Mucosa of rectum (tissue), 2 donors: ENCODE results near the gene FRRS1.

ENCODE experiments used
- H3K27ac ChIP-seq, 2 donors: one replicate each; pipeline ENCODE4 v1.7.0; 2013; ENCODE audit warnings: inconsistent platforms in 2 of 2, low read depth in 2 of 2, low read length in 2 of 2
- H3K27me3 ChIP-seq, 2 donors: one replicate each; pipeline ENCODE4 v1.7.0; 2013; ENCODE audit warnings: low read length in 2 of 2; ENCODE audit not compliant: control insufficient read depth in 2 of 2, insufficient read depth in 2 of 2
- H3K36me3 ChIP-seq, 2 donors: one replicate each; pipeline ENCODE4 v1.7.0; 2013; ENCODE audit warnings: low read length in 2 of 2; ENCODE audit not compliant: control insufficient read depth in 2 of 2, insufficient read depth in 2 of 2
- H3K4me1 ChIP-seq, 2 donors: one replicate each; pipeline ENCODE4 v1.7.0; 2013; ENCODE audit warnings: low read length in 2 of 2, mild to moderate bottlenecking in 1 of 2; ENCODE audit not compliant: control insufficient read depth in 2 of 2, insufficient read depth in 2 of 2
- H3K4me3 ChIP-seq, 2 donors: one replicate each; pipeline ENCODE4 v1.7.0; 2013; ENCODE audit warnings: low read length in 2 of 2
- H3K9ac ChIP-seq, 2 donors: one replicate each; pipeline ENCODE4 v1.7.0; 2013; ENCODE audit warnings: low read length in 2 of 2, low read depth in 1 of 2, mild to moderate bottlenecking in 1 of 2
- H3K9me3 ChIP-seq, 2 donors: one replicate each; pipeline ENCODE4 v1.7.0; 2013; ENCODE audit warnings: low read length in 2 of 2; ENCODE audit not compliant: control insufficient read depth in 2 of 2
- donor health status: healthy.
- donor health status: Normal muscosa, but diverticular disease.

Gene FRRS1

GRCh38 chr1:99786751-99787501, 20.5 kb upstream of the FRRS1 start:
- no peaks in the 10 kb centered on the region for H3K9me3 ChIP-seq
- no peaks in the 10 kb centered on the region for H3K27me3 ChIP-seq
- H3K9ac ChIP-seq, result no peak overlapping the region
- no peaks in the 10 kb centered on the region for H3K4me1 ChIP-seq
- H3K36me3 ChIP-seq, result no peaks in the 10 kb centered on the region
- H3K27ac ChIP-seq, result no peak overlapping the region
- H3K4me3 ChIP-seq, result no peak overlapping the region

- no peak overlapping the region for H3K4me3 ChIP-seq
Observed at GRCh38 chr1:99784809-99785255, 18.4 kb upstream of the FRRS1 start.

GRCh38 chr1:99784143-99784542, 17.7 kb upstream of the FRRS1 start:
- no peak overlapping the region for H3K4me3 ChIP-seq
- peaks cover 0 to 2% of the 10 kb centered on the region in 2 donors for H3K27me3 ChIP-seq
- H3K27ac ChIP-seq, result no peak overlapping the region
- no peaks in the 10 kb centered on the region for H3K4me1 ChIP-seq
- H3K9me3 ChIP-seq, result no peaks in the 10 kb centered on the region
- no peaks in the 10 kb centered on the region for H3K36me3 ChIP-seq
- no peak overlapping the region for H3K9ac ChIP-seq

More at GRCh38 chr1:99784809-99785255, 18.4 kb upstream of the FRRS1 start:
- Histone ChIP-seq H3K9me3 (no peaks in the 10 kb centered on the region), H3K4me1 (no peaks in the 10 kb centered on the region), H3K36me3 (no peaks in the 10 kb centered on the region), H3K9ac (no peak overlapping the region), H3K27ac (no peak overlapping the region), H3K27me3 (no peaks in the 10 kb centered on the region)

- Histone ChIP-seq H3K9me3 (no peaks in the 10 kb centered on the region), H3K4me3 (no peak overlapping the region), H3K36me3 (no peaks in the 10 kb centered on the region), H3K27ac (no peak overlapping the region), H3K4me1 (no peaks in the 10 kb centered on the region), H3K9ac (no peak overlapping the region), H3K27me3 (peaks cover 0 to 3% of the 10 kb centered on the region in 2 donors)
Observed at GRCh38 chr1:99782920-99783319, 16.5 kb upstream of the FRRS1 start.

GRCh38 chr1:99782397-99782796, 16.0 kb upstream of the FRRS1 start:
- Histone ChIP-seq H3K4me3 (no peak overlapping the region), H3K27me3 (peaks cover 0 to 3% of the 10 kb centered on the region in 2 donors), H3K9me3 (no peaks in the 10 kb centered on the region), H3K36me3 (no peaks in the 10 kb centered on the region), H3K27ac (no peak overlapping the region), H3K9ac (no peak overlapping the region), H3K4me1 (no peaks in the 10 kb centered on the region)

GRCh38 chr1:99781798-99782197, 15.4 kb upstream of the FRRS1 start:
- Histone ChIP-seq H3K27me3 (peaks cover 0 to 3% of the 10 kb centered on the region in 2 donors), H3K27ac (no peak overlapping the region), H3K4me3 (no peak overlapping the region), H3K36me3 (no peaks in the 10 kb centered on the region), H3K9ac (no peak overlapping the region), H3K4me1 (no peaks in the 10 kb centered on the region), H3K9me3 (no peaks in the 10 kb centered on the region)

- H3K4me3 ChIP-seq, result no peak overlapping the region
- H3K4me1 ChIP-seq, result no peaks in the 10 kb centered on the region
- H3K27ac ChIP-seq, result no peak overlapping the region
- no peak overlapping the region for H3K9ac ChIP-seq
- H3K36me3 ChIP-seq, result no peaks in the 10 kb centered on the region
- H3K9me3 ChIP-seq, result no peaks in the 10 kb centered on the region
- peaks cover 0 to 3% of the 10 kb centered on the region in 2 donors for H3K27me3 ChIP-seq
Observed at GRCh38 chr1:99777752-99778151, 11.3 kb upstream of the FRRS1 start.

GRCh38 chr1:99776120-99776519, 9.7 kb upstream of the FRRS1 start:
- no peaks in the 10 kb centered on the region for H3K4me1 ChIP-seq
- H3K27ac ChIP-seq, result no peak overlapping the region
- no peak overlapping the region for H3K4me3 ChIP-seq
- H3K9ac ChIP-seq, result no peak overlapping the region
- H3K9me3 ChIP-seq, result no peaks in the 10 kb centered on the region
- H3K36me3 ChIP-seq, result no peaks in the 10 kb centered on the region
- peaks cover 0 to 3% of the 10 kb centered on the region in 2 donors for H3K27me3 ChIP-seq

- no peak overlapping the region for H3K4me3 ChIP-seq
- H3K36me3 ChIP-seq, result no peaks in the 10 kb centered on the region
- no peaks in the 10 kb centered on the region for H3K4me1 ChIP-seq
- H3K9me3 ChIP-seq, result no peaks in the 10 kb centered on the region
- H3K27ac ChIP-seq, result no peak overlapping the region
- H3K27me3 ChIP-seq, result no peaks in the 10 kb centered on the region
- H3K9ac ChIP-seq, result no peak overlapping the region
Observed at GRCh38 chr1:99772809-99773208, 6.4 kb upstream of the FRRS1 start.

- Histone ChIP-seq H3K9me3 (no peaks in the 10 kb centered on the region), H3K4me3 (no peak overlapping the region), H3K4me1 (peaks cover 2 to 3% of the 10 kb centered on the region in 2 donors), H3K27me3 (no peaks in the 10 kb centered on the region), H3K36me3 (no peaks in the 10 kb centered on the region), H3K27ac (no peak overlapping the region), H3K9ac (no peak overlapping the region)
Observed at GRCh38 chr1:99771513-99771918, 5.1 kb upstream of the FRRS1 start.
